Stimulated activated CD8-positive, alpha-beta memory T cell treated with anti-CD3 and anti-CD28 coated beads, Interleukin-2, amount 100 ng/mL, for 1 hour (primary cell): ENCODE measurements around the gene IMMP2L.

Source experiments
- DNase-seq, 2 donors: peaks; one replicate each; pipeline ENCODE4 v3.0.0-alpha.2; 2020; ENCODE audit warnings: low read depth in 2 of 2

The IMMP2L gene

GRCh38 chr7:111223802-111224253 lies 338.5 kb downstream of the IMMP2L start:
- DNase-seq: no peak

GRCh38 chr7:111215550-111215949 lies 346.7 kb downstream of the IMMP2L start:
- no peak for DNase-seq

- DNase-seq: no peak
Measured at GRCh38 chr7:111212857-111213523, 349.3 kb downstream of the IMMP2L start.

- no peak for DNase-seq
Measured at GRCh38 chr7:111210996-111211395, 351.3 kb downstream of the IMMP2L start.

- DNase-seq: no peak
Measured at GRCh38 chr7:111210043-111210442, 352.2 kb downstream of the IMMP2L start.

- no peak for DNase-seq
Measured at GRCh38 chr7:111205251-111205650, 357.0 kb downstream of the IMMP2L start.

GRCh38 chr7:111202321-111202720 lies 360.0 kb downstream of the IMMP2L start:
- no peak for DNase-seq

GRCh38 chr7:111199643-111200042 lies 362.6 kb downstream of the IMMP2L start:
- DNase-seq: no peak

GRCh38 chr7:111198255-111198654 lies 364.0 kb downstream of the IMMP2L start:
- DNase-seq: no peak

- DNase-seq: no peak
Measured at GRCh38 chr7:111196655-111197054, 365.6 kb downstream of the IMMP2L start.

- DNase-seq: no peak
Measured at GRCh38 chr7:111192614-111193413, 369.5 kb downstream of the IMMP2L start.

- DNase-seq: no peak
Measured at GRCh38 chr7:111190804-111191203, 371.5 kb downstream of the IMMP2L start.

GRCh38 chr7:111184987-111185386 lies 377.3 kb downstream of the IMMP2L start:
- no peak for DNase-seq

- no peak for DNase-seq
Measured at GRCh38 chr7:111183321-111183720, 379.0 kb downstream of the IMMP2L start.

GRCh38 chr7:111180338-111180737 lies 382.0 kb downstream of the IMMP2L start:
- no peak for DNase-seq

GRCh38 chr7:111175908-111176441 lies 386.3 kb downstream of the IMMP2L start:
- DNase-seq: no peak

- DNase-seq: no peak
Measured at GRCh38 chr7:111174510-111174909, 387.8 kb downstream of the IMMP2L start.

- DNase-seq: no peak
Measured at GRCh38 chr7:111173990-111174389, 388.3 kb downstream of the IMMP2L start.

GRCh38 chr7:111173528-111173927 lies 388.8 kb downstream of the IMMP2L start:
- DNase-seq: no peak

GRCh38 chr7:111172564-111173257 lies 389.6 kb downstream of the IMMP2L start:
- DNase-seq: no peak

GRCh38 chr7:111168182-111168581 lies 394.1 kb downstream of the IMMP2L start:
- DNase-seq: no peak

GRCh38 chr7:111164442-111164841 lies 397.9 kb downstream of the IMMP2L start:
- DNase-seq: no peak
